Stimulated activated CD8-positive, alpha-beta memory T cell treated with anti-CD3 and anti-CD28 coated beads, Interleukin-12 subunit alpha, Interleukin-12 subunit beta, amount 100 ng/mL, for 4 hours (primary cell): ENCODE data around the gene ROM1.

Source experiments
- DNase-seq: peaks from one replicate; pipeline ENCODE4 v3.0.0-alpha.2; 2020; ENCODE audit warnings: low read depth

The ROM1 gene

DNA sequence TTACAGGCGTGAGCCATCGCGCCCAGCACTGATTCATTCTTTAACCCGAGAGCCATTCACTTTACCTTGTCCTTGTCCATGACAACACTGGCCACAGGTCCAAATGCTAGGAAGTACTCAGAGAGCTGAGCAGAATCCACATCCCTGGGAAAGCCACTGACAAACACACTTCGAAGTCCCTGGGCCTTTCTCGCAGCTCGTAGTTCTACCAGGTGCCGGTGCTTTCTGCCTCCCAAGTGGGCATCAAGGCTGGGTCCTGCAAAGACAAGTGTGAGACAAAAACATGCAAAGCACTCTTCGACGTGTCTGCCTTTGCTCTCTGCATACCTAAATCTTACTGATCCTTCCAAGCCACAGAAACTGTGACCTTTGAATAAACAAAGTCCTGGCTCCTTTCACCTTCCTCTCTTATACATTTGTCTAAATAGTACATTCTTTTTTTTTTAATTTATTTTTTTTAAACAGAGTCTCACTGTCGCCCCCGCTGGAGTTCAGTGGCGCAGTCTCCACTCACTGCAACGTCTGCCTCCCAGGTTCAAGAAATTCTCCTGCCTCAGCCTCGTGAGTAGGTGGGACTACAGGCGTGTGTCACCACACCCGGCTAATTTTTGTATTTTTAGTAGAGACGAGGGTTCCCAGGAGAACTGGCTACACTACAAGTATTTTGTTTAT, 24.0 kb upstream of the ROM1 start:
- no peak for DNase-seq

DNA sequence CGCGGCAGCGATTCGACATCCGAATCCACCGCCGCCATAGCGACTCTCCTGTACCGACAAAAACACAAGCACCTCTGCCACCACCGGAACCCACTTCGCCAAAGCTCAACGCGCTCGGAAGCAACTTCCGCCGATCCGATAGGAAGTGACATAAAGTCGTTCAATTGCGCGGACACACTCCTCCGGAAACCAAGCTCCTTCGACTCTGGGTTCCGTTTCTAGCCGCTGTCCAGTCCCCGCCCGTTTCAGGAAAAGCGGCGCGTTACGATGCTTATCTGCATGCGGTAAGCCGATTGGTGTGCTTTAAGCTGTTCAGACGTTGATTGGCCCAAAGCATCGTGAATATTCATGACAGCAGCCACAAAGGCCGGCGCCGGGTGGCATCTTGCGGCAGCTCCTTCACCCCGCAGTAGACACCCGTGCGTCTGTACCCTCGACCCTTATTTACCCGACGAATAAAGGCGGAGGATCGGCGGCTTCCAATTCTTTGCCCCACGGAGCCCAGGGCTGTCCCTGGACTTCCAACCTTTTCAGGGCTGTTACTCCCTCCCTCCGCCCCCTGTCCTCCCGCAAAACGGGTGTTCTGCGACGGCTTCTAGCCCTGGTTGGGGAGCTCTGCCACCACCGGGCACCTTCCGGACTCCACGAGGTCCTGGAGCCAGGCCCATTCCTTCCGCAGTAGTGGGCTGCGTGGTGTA, 21.5 kb upstream of the ROM1 start, which contains the start of gene TUT1:
Gene TUT1, minus strand, starts transcription at position 76 of the 698 bp plus-strand sequence. Its CDS starts 38 bp downstream, at position 38.
- peak; percentile 90 for DNase-seq

DNA sequence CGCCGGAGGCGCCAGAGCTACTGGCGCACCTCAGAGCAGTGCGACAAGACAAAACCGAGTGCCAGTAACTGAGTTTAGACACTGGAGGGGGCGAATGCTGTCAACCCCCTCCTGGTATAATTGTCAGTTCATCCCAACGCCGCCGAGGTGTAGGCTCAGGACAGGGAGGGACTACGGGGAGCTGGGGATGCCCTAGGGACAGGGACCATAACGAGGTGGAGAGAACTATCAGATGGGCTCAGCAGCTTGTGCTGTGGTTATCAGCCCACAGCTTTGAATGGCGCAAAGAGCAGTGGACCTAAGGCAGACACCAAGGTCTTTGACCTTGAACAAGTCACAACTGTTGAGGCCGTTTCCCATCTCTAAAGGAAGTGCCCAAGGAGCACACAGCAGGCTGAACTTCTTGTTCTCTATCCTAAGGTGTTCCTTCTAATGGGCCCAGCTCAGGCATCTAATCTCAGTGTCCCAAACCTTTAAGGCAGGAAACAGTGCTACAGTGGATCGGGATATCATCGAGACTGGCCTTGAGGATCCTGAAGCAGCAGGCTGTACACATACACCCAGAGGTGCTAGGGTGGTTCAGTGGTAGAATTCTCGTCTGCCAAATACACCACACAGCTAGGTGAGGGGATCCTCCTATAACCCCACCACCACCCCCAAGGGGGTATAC, 20.8 kb upstream of the ROM1 start:
- DNase-seq = no peak

DNA sequence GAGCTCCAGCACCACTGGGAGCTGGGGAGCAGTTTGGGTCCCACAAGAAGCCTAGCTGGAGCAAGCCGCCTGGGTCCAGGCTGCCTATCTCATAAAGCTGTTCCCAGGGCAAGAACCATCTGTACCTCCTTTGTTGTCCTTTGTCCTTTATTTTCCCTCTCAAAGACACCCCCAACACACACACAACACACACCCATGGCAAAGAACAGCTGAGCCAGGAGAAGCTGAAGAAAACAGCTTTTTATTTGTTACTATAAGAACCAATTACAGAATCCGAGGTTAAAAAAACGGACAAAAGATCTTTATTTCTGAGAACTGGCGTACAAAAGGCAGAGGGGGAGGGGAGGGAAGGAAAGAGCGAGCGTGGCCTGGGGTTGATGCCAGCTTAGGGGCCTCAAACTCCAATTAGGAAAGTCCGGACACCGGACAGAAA, 20.1 kb upstream of the ROM1 start:
- no peak for DNase-seq

DNA sequence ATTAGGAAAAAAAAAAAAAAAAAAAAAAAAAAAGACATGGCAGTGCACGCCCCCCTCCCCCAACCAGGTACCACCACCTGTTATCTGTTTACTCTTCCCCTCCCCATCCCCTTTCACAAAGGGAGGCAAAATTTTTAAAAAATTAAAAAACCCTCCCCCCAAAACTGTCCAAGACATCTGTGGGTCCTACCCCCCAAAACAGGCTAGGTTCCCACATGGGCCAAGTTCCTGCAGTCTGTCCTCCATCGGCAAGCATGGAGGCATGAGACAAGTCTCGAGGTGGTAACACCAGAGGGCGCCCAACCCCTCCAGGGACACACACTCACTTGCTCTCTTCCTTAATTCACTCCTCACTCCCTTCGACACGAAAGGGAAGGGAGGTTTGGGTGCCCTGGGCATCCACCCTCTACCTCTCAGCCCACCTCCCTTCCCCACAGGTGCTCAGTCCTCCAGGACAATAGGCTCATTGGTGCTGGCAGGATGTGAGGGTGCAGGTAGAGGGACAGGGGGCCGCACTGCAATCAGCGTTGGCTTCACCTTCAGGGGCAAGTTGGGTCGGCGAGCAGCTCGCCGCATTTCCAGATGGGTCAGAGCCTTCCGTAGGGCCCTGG, 19.5 kb upstream of the ROM1 start:
- peak; percentile 49 for DNase-seq

DNA sequence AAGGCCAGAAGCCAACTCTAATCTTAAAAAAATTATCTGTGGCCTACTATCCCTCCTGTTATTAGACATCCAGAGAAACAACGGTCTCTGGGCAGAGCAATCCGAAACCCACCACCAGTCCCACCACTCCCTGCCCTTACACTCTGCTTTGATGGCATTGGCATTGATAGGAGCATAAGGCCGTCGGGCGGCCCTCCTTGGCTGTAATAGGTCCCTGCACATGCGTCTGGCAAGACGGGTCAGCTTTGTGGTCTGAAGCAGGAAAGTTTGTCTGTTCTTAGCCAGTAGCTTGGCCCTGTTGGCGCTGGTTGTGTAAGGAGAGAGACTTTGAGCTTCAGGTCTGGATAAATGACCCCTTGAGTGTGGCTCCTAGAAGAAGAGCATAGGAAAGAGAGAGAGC, 17.9 kb upstream of the ROM1 start:
- no peak for DNase-seq

DNA sequence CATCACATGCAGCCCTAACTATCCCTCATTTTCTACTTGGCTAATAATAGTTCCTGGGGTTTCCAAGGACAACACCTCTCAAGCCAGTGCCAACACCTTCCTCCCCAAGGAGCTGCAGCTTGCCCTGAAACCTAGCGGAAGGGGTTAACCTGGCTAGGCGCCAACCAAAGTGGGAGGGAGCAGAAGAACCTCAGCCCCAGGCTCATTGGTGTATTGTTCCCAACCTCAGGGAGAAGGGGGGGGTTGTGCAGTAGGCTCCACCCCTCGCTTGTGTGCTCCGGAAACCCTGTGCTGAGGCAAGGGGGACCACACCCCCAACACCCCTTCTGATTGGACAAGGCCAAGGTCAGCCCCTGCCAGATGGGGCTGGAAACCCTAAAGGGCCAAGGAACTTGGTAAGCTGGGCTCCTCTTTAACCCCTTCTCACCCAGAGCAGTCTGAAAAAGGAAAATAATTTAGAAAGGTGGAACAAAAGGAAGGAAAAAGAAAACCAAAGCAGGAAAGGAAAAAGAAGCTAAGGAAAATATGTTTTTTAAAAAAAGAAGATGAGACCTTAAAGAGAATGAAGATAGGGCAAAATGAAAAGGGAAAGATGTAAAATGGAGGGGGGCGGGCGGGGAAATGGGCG, 13.9 kb upstream of the ROM1 start:
- DNase-seq = peak; percentile 80

DNA sequence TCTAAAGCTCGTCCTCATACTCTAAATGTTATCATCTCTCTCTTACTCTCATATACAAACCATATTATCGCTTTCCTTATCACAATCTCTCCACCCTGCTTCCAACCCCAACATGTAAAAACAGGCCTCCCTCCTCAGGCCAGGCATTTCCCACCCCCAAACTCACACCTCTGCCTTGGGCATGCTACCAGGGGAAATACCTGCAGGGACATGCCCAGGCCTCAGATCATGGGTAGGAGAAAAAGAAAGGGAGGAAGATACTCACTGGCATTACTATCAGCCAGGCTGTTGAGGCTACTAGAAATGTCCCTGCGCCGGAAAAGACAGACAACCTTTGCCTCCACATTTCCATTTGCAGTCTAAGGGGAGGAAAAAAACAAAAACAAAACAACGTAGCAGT, 13.2 kb upstream of the ROM1 start:
- DNase-seq = no peak

DNA sequence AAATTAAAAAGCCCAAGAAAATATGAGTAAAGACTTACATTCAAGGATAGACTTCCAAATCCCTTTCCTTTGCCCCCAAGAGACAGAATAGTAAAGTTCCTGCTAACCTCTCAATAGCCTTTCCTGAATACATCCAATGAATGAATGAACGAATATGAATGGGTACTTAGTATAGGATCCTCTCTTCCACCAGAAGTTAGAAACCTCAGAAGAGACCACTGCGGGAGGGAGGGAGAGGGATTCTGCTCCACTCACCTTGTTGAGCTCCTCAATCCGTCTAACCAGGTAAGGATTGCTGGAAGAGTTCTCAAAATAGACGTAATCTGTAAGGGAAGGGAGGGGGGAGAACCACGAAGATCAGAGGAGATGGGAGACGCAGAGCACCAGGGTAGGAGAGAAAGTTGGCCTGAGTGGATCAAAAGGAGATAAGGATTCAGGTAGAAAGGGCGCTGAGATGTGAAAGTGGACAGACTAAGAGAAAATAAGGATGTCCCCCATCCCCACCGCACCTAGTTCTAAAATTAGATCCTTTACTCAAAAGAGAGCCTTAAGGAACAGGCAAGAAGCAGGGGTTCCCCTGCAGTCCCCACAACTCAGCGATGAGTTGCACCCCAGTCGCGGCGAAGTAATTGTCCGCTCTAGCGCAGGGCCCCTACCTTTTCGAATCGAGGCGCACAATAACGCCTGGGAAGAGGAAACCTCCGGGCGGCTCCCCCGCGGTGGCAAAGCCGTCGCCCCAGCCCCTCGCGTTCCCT, 12.5 kb upstream of the ROM1 start:
- DNase-seq = no peak

DNA sequence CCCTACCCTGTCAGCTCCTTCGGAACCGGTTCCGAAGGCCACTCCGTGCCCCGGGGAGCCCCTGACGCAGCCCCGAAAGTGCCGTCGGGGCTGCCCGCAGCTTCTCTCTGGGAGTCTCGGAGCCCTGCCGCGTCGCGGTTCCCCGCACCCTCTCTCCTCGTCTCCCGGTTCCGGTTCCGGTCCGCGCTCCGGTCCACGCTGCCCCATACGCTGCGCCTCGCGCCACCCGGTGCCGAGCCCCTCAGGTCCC, 12.0 kb upstream of the ROM1 start:
- DNase-seq = no peak

DNA sequence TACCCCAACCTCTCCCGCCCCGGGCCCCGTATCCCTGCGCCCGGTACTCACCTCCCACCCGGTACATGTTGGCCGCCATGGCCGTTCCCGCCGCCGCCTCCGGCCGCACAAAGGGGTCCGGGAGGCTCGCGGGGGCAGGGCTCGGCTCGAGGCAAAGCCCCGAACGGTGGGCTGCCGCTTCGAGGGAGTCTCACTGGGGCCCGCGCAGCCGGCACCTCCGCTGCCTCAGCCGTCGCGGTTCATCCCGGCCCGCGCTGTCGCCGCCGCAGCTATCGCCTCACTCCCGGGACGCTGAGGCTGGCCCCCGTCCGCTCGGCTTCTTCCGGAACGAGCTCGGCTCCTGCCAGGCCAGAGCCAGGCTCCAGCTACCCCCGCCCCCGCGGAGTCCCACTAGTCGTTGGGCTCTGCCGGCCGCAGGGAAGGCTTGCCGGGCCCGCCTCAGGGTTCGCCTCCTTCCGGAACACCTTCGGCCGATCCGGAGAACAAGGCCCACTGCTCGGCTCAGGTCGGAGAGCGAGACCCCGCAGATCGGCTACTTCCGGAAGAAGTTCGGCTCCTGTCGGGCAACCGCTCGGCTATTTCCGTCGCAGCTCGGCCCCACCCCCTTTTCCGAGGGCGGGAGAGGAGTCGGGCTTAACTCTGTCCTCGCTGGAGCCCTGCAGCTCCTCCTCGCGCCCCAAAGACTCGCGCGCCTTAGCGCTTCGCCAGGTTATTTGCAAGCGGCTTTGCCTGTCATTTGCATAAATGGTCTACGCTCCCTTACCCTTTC, 11.5 kb upstream of the ROM1 start, which contains the start of gene MTA2:
Gene MTA2, minus strand, starts transcription at position 494 of the 769 bp plus-strand sequence. Its CDS starts 415 bp downstream, at position 79.
- DNase-seq = peak; percentile 99

DNA sequence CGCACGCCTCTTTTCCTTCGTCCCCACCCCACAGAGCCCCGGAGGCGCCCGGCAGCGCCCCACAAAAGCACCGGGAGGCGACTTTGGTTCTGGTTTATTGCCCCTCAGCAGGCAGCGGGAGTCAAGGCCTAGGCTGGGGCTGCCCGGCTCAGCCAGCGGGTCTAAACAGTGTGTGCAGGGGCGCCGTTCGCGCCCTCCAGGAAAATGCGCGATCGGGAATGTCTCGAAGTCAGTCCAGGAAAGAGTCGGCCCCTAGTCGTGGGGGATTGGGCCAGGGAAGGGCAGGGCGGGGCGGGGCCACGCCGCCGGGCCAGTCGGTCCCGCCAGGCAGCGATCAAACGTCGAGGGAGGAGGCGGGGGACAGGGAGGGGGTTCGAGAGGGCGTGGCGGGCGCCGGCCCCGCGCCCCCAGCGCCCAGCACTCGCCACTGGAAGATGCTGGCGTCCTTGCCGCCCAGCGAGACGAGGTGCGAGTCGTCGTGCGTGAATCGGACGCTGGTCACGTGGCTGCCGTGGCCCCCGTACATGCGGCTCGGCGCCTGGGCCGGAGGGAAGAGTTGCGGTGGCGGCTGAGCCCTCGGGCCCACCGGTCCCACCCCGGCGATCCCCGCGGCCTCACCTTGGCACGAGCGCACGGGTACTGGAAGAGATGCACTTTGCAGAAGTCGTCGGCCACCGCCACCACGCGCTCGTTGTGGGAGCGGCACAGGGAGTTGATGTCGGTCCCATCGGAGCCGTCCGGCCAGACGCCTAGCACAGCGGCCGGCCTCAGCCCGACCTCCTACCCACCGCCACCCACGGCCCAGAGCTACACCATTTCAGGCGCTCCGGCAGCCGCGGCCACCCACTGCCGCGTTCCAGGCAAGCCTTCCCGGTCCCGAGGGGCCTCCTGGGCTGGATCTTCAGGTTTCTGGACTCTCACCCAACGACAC, 10.7 kb upstream of the ROM1 start:
- no peak for DNase-seq

DNA sequence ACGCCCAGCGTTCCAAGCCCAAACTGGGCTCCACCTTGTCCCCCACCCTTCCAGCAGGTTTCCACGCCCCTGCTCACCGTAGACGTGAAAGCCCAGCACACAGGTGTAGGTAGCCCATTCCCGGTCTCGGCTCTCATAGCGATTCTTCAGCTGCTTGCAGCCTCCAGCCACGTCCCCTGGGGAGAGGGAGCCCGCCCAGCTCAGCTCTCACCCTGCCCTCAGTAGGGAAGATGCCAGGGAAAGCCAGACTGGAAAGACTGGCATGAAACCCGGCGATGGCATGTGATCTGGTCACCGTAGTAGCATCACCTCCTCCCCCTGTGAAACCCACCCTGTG, 10.0 kb upstream of the ROM1 start:
- no peak for DNase-seq

DNA sequence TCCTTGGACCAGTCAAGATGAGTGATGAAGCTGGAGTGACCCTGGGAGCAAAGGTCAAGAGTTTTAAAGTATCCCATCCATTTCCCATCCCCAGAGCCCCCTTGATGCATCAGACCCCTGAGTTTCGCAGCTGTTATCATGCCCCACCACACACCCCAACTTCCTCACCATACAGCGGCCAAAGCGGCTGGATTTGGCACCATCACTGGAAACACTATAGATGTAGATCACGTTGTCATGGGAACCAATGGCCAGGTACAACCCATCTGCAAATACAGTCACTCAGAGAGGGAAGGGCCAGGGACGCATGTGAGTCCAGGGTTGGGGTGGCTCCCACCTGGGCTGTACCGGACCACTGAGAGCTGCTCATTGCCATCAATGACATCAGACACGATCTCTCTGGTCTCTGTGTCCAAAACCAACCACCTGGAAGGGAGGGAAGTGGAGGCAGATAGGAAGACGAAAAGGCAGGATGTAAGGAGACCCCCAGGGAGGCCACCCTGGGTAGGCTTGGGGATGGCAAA, 9.2 kb upstream of the ROM1 start:
- DNase-seq = no peak

DNA sequence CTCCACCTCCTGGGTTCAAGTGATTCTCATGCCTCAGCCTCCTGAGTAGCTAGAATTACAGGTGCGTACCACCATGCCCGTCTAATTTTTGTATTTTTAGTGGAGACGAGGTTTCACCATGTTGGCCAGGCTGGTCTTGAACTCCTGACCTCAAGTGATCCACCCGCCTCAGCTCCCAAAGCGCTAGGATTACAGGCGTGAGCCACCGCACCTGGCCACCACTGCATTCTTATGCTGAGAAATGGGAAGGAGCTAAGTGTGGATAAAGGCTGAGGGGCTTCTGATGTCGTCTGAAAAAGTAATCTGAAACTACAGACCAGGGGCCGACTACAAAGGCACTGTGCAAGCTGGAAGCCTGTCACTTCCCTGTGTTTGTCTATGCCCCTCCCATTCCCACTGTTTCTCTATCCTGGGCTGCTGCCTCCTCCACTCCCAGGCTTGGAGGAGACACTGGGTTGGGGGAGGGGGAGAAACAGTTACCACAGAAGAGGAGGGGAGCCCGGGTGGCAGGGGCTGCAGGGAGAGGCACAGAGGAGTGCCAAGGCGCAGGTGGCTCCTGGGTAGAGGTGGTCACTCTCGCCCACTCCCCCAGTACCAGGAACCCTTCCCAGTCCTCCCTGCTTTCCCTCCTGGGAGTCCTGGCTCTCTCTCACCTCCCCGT, 8.5 kb upstream of the ROM1 start:
- no peak for DNase-seq

DNA sequence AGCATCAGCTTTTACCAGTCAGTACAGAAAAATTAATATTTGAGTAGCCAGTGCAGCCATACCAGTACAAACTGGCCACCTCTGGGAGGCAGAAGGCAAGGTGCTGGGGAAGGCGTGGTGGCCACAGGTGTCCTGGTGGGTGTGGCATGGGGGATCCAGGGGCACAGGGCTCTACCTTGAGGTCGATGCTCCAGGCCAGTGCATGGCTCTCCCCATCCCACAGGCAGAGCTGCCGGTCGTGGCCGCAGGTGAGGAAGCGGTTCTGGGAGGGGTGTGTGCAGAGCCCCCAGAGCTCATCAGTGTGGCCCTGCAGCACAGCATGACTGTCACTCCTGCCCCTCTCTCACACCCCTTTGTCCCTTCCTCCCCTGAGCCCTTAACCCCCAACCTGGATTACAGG, 7.6 kb upstream of the ROM1 start:
- no peak for DNase-seq

DNA sequence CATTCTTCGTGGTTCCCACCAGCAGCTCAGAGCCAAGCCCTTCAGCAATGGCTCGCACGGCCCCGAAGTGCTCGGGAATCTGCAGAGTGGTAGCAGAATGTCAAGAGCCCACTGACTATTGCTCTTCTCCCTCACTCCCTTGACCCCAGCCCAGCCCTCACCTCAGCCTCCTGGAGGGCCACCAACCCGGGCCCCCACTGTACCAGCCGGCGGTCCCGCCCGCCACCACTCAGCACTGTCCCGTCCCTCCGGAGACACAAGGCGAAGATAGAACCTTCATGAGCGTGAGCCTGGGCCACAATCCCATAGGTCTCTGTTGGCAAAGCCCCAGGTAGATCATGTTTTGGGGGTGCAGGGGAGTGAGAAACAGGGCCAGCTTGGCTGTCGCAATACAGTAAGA, 7.2 kb upstream of the ROM1 start:
- no peak for DNase-seq

DNA sequence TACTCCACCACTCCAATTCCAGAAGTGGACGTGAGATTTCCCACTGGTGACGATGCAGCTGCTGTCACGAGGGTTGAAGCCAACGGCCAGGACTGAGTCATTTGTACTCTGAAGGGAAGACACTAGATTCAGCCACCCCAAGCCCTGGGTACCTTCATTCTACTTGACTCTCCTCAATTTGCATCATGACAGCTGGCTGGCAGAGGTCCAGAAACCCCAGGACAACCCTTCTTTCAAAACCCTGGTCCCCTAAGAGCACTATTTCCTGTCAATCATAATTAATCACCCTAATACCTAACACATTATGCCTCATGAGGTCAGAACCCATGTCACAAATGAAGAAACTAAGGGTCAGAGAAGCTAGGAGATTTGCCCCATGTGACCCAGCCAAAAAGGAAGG, 5.3 kb upstream of the ROM1 start:
- no peak for DNase-seq

DNA sequence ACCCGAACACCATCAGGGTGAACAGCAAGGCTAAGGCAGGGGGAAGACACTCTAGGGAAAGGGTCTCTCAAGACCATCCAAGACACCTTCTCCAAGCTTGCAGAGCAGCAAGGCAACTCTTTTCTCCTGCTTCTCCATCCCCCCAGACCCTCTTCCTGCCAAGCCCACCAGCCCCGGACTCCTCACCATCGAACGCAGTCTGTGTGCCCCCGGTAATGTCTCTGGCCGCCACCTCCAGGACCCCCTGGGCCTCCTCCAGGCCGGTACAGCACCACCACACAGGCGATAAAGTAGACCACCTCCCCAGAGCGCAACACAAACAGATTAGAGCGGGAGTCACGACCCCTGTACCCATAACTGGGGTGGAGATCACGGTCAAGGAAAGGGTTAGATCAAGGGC, 4.3 kb upstream of the ROM1 start:
- DNase-seq = no peak
